HFF-Myc (cell line): Measurements from ENCODE around the gene SLC38A3.

ENCODE experiments used
- DNase-seq: peaks from one replicate; pipeline ENCODE4 v3.0.0-alpha.2; 2011; ENCODE audit warnings: low read depth; ENCODE audit errors: extremely low read depth
- H3K4me3 ChIP-seq: replicated peaks from 2 replicates; pipeline ENCODE4 v1.5.1; 2011; ENCODE audit warnings: low read depth, mild to moderate bottlenecking, control low read depth, low read length
- TF ChIP-seq, protein P1 (sequence below): IDR thresholded peaks from 2 replicates; pipeline ENCODE4 v1.5.1; 2012; ENCODE audit warnings: mild to moderate bottlenecking, low read depth, low read length, control low read depth; ENCODE audit errors: missing control alignments

SLC38A3 gene

GRCh38 chr3:50194903-50195500, 10.1 kb upstream of the SLC38A3 start:
- no peak for DNase-seq
- no peak overlapping the region for H3K4me3 ChIP-seq
- TF ChIP-seq, protein P1, sequence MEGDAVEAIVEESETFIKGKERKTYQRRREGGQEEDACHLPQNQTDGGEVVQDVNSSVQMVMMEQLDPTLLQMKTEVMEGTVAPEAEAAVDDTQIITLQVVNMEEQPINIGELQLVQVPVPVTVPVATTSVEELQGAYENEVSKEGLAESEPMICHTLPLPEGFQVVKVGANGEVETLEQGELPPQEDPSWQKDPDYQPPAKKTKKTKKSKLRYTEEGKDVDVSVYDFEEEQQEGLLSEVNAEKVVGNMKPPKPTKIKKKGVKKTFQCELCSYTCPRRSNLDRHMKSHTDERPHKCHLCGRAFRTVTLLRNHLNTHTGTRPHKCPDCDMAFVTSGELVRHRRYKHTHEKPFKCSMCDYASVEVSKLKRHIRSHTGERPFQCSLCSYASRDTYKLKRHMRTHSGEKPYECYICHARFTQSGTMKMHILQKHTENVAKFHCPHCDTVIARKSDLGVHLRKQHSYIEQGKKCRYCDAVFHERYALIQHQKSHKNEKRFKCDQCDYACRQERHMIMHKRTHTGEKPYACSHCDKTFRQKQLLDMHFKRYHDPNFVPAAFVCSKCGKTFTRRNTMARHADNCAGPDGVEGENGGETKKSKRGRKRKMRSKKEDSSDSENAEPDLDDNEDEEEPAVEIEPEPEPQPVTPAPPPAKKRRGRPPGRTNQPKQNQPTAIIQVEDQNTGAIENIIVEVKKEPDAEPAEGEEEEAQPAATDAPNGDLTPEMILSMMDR: no peak

DNA sequence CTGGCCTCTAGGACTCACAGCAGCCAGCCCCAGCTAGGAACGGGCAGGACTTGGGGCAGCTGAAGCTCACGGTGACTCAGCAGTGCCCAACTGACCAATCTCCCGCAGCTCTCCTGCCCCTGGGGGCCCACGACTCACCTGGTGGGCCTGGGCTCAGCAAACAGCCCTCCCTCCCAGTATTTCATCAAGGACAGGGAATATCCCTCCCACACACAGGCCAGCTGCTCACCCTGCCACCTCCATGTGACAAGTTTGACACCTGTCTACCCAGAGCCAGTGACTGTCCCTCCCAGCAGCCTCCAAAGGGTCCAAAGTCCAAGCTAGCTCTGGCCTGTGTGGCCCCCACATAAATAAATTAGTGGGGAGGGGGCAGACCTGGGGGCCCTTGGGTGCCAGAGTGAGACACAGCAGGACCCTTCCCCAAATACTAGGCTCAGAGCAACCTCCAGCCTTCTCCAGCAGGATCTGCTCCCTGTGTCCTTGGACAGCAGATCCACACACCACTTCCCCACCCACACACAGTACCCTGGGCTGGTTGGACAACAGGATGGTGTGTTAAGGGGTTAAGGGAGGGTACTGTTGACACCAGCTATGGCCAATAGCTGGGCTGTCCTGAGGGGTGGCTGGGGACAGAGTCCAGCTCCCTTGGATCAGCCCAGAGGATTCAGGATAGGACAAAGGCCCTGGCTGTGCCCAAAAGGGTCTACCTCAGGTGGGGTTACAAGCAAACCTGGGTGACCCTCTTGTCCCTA, 9.4 kb upstream of the SLC38A3 start:
- H3K4me3 ChIP-seq: no peak overlapping the region
- no peak for DNase-seq
- TF ChIP-seq, protein P1: no peak

DNA sequence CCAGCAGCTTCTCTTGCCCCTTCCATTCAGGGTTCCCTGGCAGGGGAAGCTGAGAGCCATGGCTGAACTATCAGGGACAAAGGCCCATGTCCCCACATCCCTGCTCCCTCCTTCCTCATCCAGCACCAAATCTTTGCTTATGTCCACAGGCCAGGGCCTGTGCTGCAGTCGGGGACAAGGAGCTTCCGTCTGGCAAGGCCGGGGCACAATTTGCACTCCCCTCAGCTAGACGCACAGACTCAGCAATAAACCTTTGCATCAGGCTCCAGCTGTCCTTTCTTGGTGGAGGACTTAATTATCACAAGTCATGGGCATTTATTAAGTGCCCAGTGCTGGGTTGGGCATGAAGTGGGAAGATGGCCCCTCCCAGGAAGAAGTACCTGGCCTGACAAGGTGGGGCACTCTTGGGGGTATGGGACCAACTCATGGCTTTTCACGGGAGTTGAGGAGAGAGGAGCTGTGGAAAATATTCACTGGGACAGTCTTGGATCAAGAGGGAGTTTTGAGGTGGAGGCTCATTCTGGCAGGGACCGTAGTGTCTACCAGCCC, 8.7 kb upstream of the SLC38A3 start:
- H3K4me3 ChIP-seq: no peak overlapping the region
- TF ChIP-seq, protein P1: no peak
- DNase-seq: no peak

GRCh38 chr3:50201573-50202315, 3.3 kb upstream of the SLC38A3 start:
- TF ChIP-seq, protein P1: no peak
- DNase-seq: no peak
- no peak overlapping the region for H3K4me3 ChIP-seq

DNA sequence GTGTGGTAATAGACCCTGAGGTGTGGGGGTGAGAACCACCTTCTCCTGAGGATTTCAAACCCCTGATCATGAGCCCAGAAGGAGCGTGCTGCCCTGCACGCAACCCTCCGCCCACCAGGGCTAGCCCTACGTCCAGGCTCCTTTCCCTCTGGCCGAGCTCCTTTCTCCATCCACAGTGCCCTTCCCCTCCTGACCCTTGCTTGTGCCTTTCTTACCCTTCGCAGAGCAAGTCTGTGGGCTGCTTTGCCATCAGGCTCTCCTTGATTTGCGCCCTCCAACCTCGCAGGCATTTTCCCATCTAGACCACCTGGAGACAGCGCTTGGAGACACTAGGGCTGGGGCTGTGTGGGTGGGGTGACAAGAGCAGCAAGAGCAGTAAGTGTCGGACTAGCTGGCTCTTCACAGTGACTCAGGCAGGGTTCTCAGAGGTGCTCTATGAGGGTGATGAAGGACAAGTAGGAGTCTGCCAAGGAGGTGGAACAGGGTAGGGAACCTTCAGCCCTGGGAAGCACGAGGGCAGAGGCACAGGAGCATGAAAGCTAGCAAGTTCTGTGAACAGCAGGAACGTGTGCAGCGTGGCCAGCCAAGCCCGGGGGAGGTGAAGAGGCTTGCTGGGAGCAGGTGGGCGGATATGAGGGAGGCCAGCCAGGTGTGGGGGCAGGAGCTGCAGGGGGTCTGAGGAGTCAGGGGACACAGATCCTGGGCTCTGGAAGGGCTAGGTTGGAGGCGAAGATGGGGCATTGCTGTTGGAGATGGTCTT, 2.5 kb upstream of the SLC38A3 start:
- TF ChIP-seq, protein P1: no peak
- no peak for DNase-seq

DNA sequence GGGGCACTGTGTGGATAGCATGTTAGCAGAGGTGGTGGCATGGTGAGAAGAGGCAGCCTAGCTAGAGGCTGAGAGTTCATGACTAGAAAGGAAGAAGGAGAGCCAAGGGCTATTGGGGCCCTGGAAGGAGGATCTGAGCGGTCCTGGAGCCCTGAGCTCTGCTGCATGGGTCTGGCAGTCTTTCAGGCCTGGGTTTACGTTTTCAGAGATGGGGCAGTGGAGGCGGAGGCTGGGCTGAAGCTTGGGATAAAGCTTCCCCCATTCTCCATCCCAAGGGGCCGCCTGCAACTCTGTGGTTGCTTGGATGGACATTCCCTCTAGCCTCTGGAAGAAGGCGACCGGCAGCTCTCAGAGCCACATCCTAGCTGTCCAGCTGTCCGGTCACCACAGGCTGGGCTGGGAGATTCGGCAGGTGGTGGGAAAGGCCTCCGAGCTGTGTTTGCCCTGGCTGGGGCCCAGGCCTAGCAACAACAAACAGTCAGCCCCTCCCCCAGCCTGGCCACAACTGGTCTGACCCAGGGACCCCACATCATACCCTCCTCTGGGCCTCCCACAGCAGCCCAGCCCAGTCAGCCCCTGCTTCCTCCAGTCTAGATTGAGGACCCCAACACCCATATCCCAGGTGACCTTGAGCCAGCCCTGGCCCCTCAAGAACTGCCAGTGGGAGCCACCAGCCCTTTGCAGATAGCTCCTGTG, 1.8 kb upstream of the SLC38A3 start:
- TF ChIP-seq, protein P1: no peak
- DNase-seq: no peak
- no peak overlapping the region for H3K4me3 ChIP-seq

More for the DNA sequence above, 2.5 kb upstream of the SLC38A3 start:
- no peak overlapping the region for H3K4me3 ChIP-seq
